Heart right ventricle (tissue), 16 donors: ENCODE data around the gene GPR179. TPM values are rescaled to one million over a fixed set of nuclear protein-coding genes. Genes with fewer than 3 reads are reported as not detected.

Experiments
- ATAC-seq, 8 donors: fragments of 200-7000 bp; cut with Tn5 transposase; one replicate each; pipeline ENCODE4 v1.9.1; 2020; ENCODE audit warnings: mild to moderate bottlenecking in 8 of 8, moderate library complexity in 8 of 8, moderate number of reproducible peaks in 1 of 8
- DNase-seq, 2 donors: peaks; one replicate each; pipeline ENCODE4 v3.0.0-alpha.2; 2020
- H3K27ac ChIP-seq, 10 donors: fragments of 200-600 bp; sonication (generic) in 2 of 10; one replicate each; pipeline versions ENCODE4 v1.5.0 to v1.8.0; 2020 to 2022; ENCODE audit warnings: mild to moderate bottlenecking in 3 of 10
- H3K27me3 ChIP-seq, 7 donors: fragments of 200-600 bp; one replicate each; pipeline ENCODE4 v1.8.0; 2021 to 2022; ENCODE audit warnings: mild to moderate bottlenecking in 2 of 7
- H3K36me3 ChIP-seq, 9 donors: fragments of 200-600 bp; sonication (generic) in 1 of 9; one replicate each; pipeline versions ENCODE4 v1.5.0 to v1.8.0; 2020 to 2022; ENCODE audit warnings: mild to moderate bottlenecking in 2 of 9
- H3K4me1 ChIP-seq, 9 donors: fragments of 200-600 bp; sonication (generic) in 1 of 9; one replicate each; pipeline versions ENCODE4 v1.5.0 to v1.8.0; 2020 to 2022; ENCODE audit warnings: mild to moderate bottlenecking in 4 of 9
- H3K4me3 ChIP-seq, 10 donors: fragments of 200-600 bp; sonication (generic) in 2 of 10; one replicate each; pipeline versions ENCODE4 v1.5.0 to v1.8.0; 2020 to 2022; ENCODE audit warnings: mild to moderate bottlenecking in 7 of 10, moderate library complexity in 2 of 10
- H3K9me3 ChIP-seq, 11 donors: fragments of 200-600 bp in 10 of 11; sonication (generic) in 2 of 11; one replicate each; pipeline versions ENCODE4 v1.5.0 to v1.8.0; 2013 to 2022; ENCODE audit warnings: mild to moderate bottlenecking in 2 of 11, control low read depth in 1 of 11, moderate library complexity in 1 of 11
- WGBS, 2 donors: extraction: QIAGEN DNeasy Blood & Tissue Kit; methylation state at CpG; one replicate each; pipeline ENCODE4 v1.1.7; 2013; ENCODE audit warnings: inconsistent platforms in 1 of 2; 5-methylcytosine and 5-hydroxymethylcytosine counted together
- intact Hi-C, 10 donors: fragments of 100-400 bp; cut with DNase I; formaldehyde crosslinking; loops; one replicate each; pipeline versions ENCODE4 v1.11.1 to v1.14.2; 2022
- polyA plus RNA-seq, 2 donors: library from polyadenylated mRNA; stranded (reverse); fragments of 200-250 nt; gene quantifications; one replicate each; pipeline ENCODE4 v1.2.3, GENCODE V29; 2013
- total RNA-seq, 10 donors: library from RNA; stranded (reverse); fragmentation: NEBNext Ultra II Directional in 3 of 10; extraction: Animal tissue kit (Norgen Biotek cat#: 25700) in 3 of 10; gene quantifications; one replicate each; pipeline versions ENCODE4 v1.2.1 to v1.2.4, GENCODE V29; 2021 to 2023
- TF ChIP-seq, protein P1 (sequence below), 9 donors: fragments of 200-600 bp; sonication (generic) in 2 of 9; IDR thresholded peaks; one replicate each; pipeline versions ENCODE4 v1.5.0 to v1.8.0; 2021 to 2022; ENCODE audit warnings: antibody characterized with exemption in 9 of 9, mild to moderate bottlenecking in 5 of 9, moderate library complexity in 1 of 9
- donor health status: Arrhythmogenic right ventricular cardiomyopathy.
- donor health status: ischemic (EF 13 %, LVEDD 7.1; RV severe dilation, severe dysfunction).
- donor health status: healthy with polysubstance abuse.
- donor health status: DM: no; HTN: yes; CAD: no.
- donor health status: DM: no; HTN: no; CAD: no.
- donor health status: ischemic (EF 25% LVEDD 6.9; RV normal size, moderate dysfunction).
- donor health status: ischemic (EF 25% LVEDD 5.7; RV mildly dilated, moderate dysfunction).
- donor health status: healthy.
- donor health status: DM: yes; HTN: yes; CAD: no.
- donor health status: Ischemic cardiomyopathy.
- donor health status: ischemic (EF 35%, LVEDD 5.7; RV mildly dilated, moderate dysfunction).
- donor health status: nonischemic (EF 11% LVEDD 7.7; RV severe dilation, severe dysfunction).
- donor health status: DM: yes; HTN: yes; CAD: no.
- donor health status: PGD.
- donor health status: ischemic (EF 29% LVEDD 5.4; RV normal size, mild dysfunction).
- donor health status: nonischemic (EF 23%, LVEDD 6.1; RV moderate dilation, normal function).

Gene GPR179
- total and polyA plus RNA-seq, 12 donors, result under 0.01 to 0.22 (median 0.06) TPM; not detected in 2

DNA sequence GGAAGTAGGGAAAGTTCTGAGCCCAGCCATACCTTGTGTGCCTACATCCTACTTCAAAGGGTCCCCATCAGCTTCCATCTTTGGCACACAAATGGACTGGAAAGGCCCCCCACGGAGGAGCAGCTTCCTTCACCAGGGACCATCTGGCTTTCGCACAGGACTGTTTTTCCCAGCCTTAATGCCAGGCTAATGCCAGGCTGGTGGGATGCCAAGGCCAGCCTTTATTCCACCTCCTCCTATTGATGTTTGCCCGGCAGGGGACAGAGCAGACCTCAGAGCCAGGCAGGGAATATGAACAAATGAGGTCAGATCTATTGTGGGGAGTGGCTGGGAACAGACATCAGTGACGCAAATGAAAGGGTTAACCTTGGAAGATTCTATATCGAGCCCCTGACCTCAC lies 5.7 kb downstream of the GPR179 start:
- Histone ChIP-seq H3K4me1 (peaks cover 0 to 11% (median 0%) of the 10 kb centered on the region in 9 donors), H3K36me3 (no peaks in the 10 kb centered on the region), H3K27me3 (peaks cover 0 to 18% (median 11%) of the 10 kb centered on the region in 7 donors), H3K27ac (no peak overlapping the region), H3K4me3 (no peak overlapping the region), H3K9me3 (no peaks in the 10 kb centered on the region)
- intact Hi-C loops, result no loop called here
- DNase-seq (no peak), ATAC-seq (no peak)
- TF ChIP-seq, protein P1, sequence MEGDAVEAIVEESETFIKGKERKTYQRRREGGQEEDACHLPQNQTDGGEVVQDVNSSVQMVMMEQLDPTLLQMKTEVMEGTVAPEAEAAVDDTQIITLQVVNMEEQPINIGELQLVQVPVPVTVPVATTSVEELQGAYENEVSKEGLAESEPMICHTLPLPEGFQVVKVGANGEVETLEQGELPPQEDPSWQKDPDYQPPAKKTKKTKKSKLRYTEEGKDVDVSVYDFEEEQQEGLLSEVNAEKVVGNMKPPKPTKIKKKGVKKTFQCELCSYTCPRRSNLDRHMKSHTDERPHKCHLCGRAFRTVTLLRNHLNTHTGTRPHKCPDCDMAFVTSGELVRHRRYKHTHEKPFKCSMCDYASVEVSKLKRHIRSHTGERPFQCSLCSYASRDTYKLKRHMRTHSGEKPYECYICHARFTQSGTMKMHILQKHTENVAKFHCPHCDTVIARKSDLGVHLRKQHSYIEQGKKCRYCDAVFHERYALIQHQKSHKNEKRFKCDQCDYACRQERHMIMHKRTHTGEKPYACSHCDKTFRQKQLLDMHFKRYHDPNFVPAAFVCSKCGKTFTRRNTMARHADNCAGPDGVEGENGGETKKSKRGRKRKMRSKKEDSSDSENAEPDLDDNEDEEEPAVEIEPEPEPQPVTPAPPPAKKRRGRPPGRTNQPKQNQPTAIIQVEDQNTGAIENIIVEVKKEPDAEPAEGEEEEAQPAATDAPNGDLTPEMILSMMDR (IDR thresholded peaks at IDR 0.05), result no peak
- WGBS, 2 donors, result 74 to 79% methylated on average over 5 of the region's 5 CpGs

DNA sequence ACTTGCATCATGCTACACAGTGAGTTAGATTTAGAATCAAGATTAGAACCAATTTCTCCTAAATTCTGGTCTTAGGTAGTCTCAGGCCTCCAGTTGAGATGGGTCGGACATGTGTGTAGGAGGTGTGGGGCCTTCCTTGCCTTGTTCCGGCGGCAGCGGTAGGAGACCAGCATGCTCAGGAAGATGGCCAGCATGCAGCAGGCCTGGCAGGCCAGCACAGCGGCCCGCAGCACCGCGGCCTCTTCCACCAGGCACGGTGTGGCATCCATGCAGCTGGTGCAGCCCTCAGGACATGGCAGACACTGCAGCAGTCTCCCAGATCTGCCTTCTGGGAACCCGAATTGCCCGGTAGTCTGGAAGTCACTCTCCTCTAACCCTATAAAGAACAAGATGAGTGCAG lies 6.9 kb downstream of the GPR179 start:
- intact Hi-C loops, result no loop called here
- Histone ChIP-seq H3K27me3 (peaks cover 0 to 18% (median 11%) of the 10 kb centered on the region in 7 donors), H3K4me1 (peaks cover 0 to 10% (median 0%) of the 10 kb centered on the region in 9 donors), H3K36me3 (no peaks in the 10 kb centered on the region), H3K9me3 (no peaks in the 10 kb centered on the region), H3K27ac (no peak overlapping the region), H3K4me3 (no peak overlapping the region)
- ATAC-seq (no peak), DNase-seq (no peak)
- TF ChIP-seq, protein P1 (IDR thresholded peaks at IDR 0.05), result no peak
- 92 to 95% methylated on average over 11 of the region's 11 CpGs for WGBS, 2 donors

DNA sequence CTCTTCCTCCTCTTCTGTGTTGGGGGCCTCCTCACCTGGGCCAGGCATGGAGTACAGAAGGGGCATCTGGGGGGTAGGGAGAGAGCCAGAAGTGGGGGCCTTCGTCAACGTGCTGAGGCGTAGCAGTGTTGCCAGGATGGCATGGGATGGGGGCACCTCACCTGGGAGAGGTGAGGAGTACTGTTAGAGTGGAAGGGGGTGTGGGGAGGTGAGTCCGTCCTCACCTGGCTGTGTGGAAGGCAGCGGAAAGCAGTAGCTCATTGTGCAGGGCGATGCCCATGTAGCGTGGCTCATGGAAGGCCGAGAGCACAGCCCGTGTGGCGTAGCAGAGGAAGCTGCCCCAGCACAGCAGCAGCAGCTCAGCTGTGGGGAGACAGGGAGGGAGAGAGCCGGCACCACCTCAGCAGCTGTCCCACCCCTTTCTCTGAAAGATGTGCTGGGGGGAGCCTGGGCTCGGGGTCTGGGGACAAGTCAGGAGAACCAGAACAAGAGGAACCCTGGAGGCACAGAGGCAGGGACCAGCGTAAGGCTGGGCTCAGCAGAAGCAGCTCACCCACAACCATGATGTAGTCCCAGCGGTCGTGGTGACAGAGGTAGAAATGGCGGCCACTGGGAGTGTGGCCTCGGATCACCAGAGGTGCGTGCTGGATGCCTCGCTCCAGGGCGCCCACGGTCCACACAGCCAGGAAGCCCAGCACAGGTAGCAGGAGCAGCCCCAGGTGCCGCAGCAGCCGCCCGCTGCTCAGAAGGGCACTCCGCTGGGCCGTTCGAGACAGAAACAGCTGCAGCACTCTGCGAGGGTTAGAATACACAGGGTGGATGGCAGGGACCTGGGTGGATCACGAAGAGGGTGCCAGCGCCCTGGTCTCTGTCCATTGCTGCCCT lies 9.0 kb downstream of the GPR179 start:
- no peak for DNase-seq
- ATAC-seq, result no peak
- WGBS, 2 donors, result 88% methylated on average over 30 of the region's 30 CpGs
- TF ChIP-seq, protein P1 (IDR thresholded peaks at IDR 0.05), result no peak
- Histone ChIP-seq H3K9me3 (no peaks in the 10 kb centered on the region), H3K27me3 (peaks cover 0 to 28% (median 11%) of the 10 kb centered on the region in 7 donors), H3K27ac (no peak overlapping the region), H3K4me3 (no peak overlapping the region), H3K4me1 (no peaks in the 10 kb centered on the region), H3K36me3 (no peaks in the 10 kb centered on the region)
- intact Hi-C loops, result no loop called here

DNA sequence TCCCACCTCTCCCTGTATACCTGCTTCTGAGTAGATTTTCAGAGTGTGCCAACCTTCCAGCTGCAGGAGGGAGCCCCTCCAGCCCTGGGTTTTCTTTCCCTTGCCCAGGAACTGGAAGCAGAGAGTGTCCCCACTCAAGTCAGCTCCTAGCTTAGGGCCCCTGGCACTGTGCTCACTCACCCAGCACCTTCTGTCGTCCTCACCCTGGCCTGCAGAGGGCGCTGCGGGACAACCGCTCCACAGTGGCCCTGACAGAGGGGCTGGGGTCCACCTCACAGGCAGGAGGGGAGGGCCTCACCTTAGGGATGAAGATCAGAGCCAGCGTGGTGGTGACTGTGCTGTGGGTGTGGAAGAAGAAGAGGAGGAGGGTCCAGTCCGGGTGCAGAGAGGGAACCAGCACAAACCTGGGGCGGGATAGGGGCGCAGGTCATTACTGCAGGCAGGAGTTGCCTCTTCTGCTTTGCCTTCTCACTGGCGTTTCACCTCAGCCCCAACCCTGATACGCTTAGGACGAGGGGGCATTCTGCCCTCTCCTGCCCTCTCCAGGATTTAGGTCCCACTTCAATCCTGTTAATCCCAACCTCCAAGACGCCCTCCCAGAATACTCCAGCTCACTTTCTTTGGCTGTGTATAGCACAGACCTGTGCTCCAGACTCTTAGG lies 10.0 kb downstream of the GPR179 start:
- Histone ChIP-seq H3K4me1 (no peaks in the 10 kb centered on the region), H3K27me3 (peaks cover 0 to 29% (median 11%) of the 10 kb centered on the region in 7 donors), H3K9me3 (no peaks in the 10 kb centered on the region), H3K4me3 (no peak overlapping the region), H3K36me3 (no peaks in the 10 kb centered on the region), H3K27ac (no peak overlapping the region)
- intact Hi-C loops, result no loop called here
- DNase-seq (no peak), ATAC-seq (peak in 4 of 8 donors; percentile 12 to 46 (median 22))
- TF ChIP-seq, protein P1 (IDR thresholded peaks at IDR 0.05), result peak in 8 of 9 donors; percentile 5 to 54 (median 46)
- 39 to 43% methylated on average over 11 to 12 of the region's 12 CpGs for WGBS, 2 donors
